ENCODE results near the gene GPR171. TPM values are rescaled to one million over a fixed set of nuclear protein-coding genes. Genes with fewer than 3 reads are reported as not detected.

Gene GPR171
- polyA plus RNA-seq, 1 experiment, result not detected

- peak; percentile 73 for DNase-seq (ENCODE audit: low read depth, low spot score)
- ChIA-PET POLR2A (interaction anchor here (0.8 kb wide), 1 partner anchor 32 kb away, joined by 3 read pairs; no protein-coding TSS in a partner anchor), CTCF (interaction anchor here (0.5 to 8.4 kb wide), 55 partner anchors 8 to 1228 kb away, joined by 3 to 182 read pairs (median 6); partner anchors contain the start of gene P2RY14)
- no peak overlapping the region for H3K4me3 ChIP-seq (ENCODE audit: low read depth, low read length)
- H3K27ac ChIP-seq (ENCODE audit: low read depth, low read length), result peak overlapping the region; percentile 73
- H3K27me3 ChIP-seq (ENCODE audit: control insufficient read depth, insufficient read depth, low read length), result no peaks in the 10 kb centered on the region
- no peaks in the 10 kb centered on the region for H3K9me3 ChIP-seq (ENCODE audit: control insufficient read depth, insufficient read depth, low read length)
- peak; percentile 97 for TF ChIP-seq CTCF (IDR thresholded peaks at IDR 0.05; ENCODE audit: low read depth, low read length)
Measured at GRCh38 chr3:151227807-151228665, 25.0 kb upstream of the GPR171 start.

GRCh38 chr3:151227266-151227806, 24.3 kb upstream of the GPR171 start:
- POLR2A ChIA-PET, result no interaction called here
- no peaks in the 10 kb centered on the region for H3K27me3 ChIP-seq (ENCODE audit: control insufficient read depth, insufficient read depth, low read length)
- no peaks in the 10 kb centered on the region for H3K9me3 ChIP-seq (ENCODE audit: control insufficient read depth, insufficient read depth, low read length)
- no peak for DNase-seq (ENCODE audit: low read depth, low spot score)
- TF ChIP-seq CTCF (IDR thresholded peaks at IDR 0.05; ENCODE audit: low read depth, low read length), result no peak
- CTCF ChIA-PET, result interaction anchor here (0.8 to 8.4 kb wide), 39 partner anchors 8 to 614 kb away, joined by 3 to 182 read pairs (median 9); partner anchors contain the start of gene P2RY14
- no peak overlapping the region for H3K27ac ChIP-seq (ENCODE audit: low read depth, low read length)
- no peak overlapping the region for H3K4me3 ChIP-seq (ENCODE audit: low read depth, low read length)

- CTCF ChIA-PET, result interaction anchor here (0.7 to 8.4 kb wide), 24 partner anchors 7 to 611 kb away, joined by 3 to 182 read pairs (median 12); partner anchors contain the start of gene P2RY14
Measured at GRCh38 chr3:151226825-151227224, 23.8 kb upstream of the GPR171 start.

GRCh38 chr3:151226088-151226563, 23.1 kb upstream of the GPR171 start:
- CTCF ChIA-PET, result interaction anchor here (0.7 to 8.4 kb wide), 10 partner anchors 9 to 66 kb away, joined by 3 to 182 read pairs (median 12); partner anchors contain the start of gene P2RY14
- Histone ChIP-seq H3K27me3 (ENCODE audit: control insufficient read depth, insufficient read depth, low read length) (no peaks in the 10 kb centered on the region), H3K4me3 (ENCODE audit: low read depth, low read length) (no peak overlapping the region), H3K9me3 (ENCODE audit: control insufficient read depth, insufficient read depth, low read length) (peaks cover 3% of the 10 kb centered on the region; the same call in 1 of the 2 replicates), H3K27ac (ENCODE audit: low read depth, low read length) (no peak overlapping the region)
- POLR2A ChIA-PET, result no interaction called here
- no peak for DNase-seq (ENCODE audit: low read depth, low spot score)
- no peak for TF ChIP-seq CTCF (IDR thresholded peaks at IDR 0.05; ENCODE audit: low read depth, low read length)

More at GRCh38 chr3:151226825-151227224, 23.8 kb upstream of the GPR171 start:
- TF ChIP-seq CTCF (IDR thresholded peaks at IDR 0.05; ENCODE audit: low read depth, low read length), result no peak
- H3K9me3 ChIP-seq (ENCODE audit: control insufficient read depth, insufficient read depth, low read length), result no peaks in the 10 kb centered on the region
- DNase-seq (ENCODE audit: low read depth, low spot score), result no peak
- H3K27ac ChIP-seq (ENCODE audit: low read depth, low read length), result no peak overlapping the region
- H3K27me3 ChIP-seq (ENCODE audit: control insufficient read depth, insufficient read depth, low read length), result no peaks in the 10 kb centered on the region
- H3K4me3 ChIP-seq (ENCODE audit: low read depth, low read length), result no peak overlapping the region
- POLR2A ChIA-PET, result no interaction called here

All from AG04450 (cell line).